ENCODE results near the gene PREX1.

Gene PREX1

DNA sequence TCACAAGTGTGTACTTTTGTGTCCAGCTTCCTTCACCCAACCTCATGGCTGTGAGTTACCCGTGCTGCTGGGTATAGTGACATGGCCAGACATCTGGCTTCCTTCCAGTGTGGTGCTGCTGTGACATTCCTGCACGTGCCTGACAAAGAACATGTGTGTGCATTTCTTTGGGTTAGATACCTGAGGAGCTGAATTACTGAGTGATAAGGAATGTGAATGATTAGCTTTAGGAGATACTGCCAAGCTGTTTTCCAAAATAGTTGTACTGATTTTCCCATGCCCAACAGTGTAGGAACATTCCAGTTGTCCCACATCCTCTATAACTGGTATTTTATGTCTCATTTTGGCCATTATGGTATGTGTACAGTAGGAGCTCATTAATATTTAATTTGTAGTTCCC is 132.5 kb downstream of the PREX1 start:
- no peak for DNase-seq

DNA sequence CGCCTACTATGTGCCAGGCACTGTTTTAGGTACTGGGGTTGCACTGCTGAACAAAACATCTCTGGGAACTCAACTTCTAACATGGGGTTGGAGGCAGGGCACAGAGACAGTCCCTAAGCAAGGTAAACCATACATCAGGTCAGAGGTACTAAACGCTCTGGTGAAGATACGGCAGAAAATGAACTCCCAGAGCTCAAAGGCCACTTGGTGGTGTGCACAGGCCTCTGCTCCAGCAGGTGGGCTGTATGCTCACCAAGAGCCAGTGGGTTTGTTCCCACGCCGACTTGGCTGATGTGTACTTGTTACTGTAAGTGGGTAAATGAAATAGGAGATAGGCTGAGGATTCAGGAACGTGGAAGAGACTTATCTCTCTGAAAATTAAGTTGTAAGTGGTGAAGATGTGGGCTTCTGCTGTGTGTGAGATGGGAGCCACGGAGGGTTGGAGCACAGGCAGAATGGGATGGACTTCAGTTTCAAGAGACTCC is 133.4 kb downstream of the PREX1 start:
- no peak for DNase-seq

DNA sequence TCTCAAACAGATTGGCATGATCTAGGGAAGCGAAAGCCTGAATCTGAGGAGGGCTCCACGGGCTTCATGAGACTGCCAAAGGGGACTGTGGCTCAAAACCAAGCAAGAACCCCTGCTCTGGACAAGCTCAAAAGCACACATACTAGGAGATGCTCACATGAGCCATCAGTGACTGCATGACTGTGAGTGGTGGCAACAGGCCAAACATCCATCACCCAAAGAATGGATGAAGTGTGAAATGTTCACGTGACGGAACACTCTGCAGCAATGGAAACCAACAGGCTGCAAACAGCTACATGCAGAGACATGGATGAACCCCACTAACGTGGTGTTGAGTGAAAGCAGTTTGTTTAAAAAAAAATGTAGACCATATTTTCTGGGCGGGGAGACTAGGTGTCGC is 136.3 kb downstream of the PREX1 start:
- no peak for DNase-seq

DNA sequence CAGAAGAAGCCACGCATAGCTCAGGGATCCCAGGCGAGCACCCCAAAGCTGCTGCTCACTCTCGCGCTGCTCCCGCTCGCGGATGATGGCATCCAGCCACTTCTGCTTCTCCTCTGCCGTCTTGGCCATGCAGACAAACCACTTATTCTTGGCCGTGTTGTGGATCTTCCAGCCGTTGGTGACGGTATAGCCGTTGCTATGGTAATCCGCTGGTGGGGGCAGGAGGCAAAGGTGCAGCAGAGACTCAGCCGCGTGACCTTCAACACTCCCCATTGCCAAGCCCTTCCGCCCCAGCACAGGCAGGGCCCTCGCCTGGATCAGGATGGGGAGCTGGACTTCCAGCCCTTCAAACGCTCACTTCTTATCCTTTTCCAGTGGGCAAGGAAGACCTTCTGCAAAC is 136.9 kb downstream of the PREX1 start:
- DNase-seq, result no peak

DNA sequence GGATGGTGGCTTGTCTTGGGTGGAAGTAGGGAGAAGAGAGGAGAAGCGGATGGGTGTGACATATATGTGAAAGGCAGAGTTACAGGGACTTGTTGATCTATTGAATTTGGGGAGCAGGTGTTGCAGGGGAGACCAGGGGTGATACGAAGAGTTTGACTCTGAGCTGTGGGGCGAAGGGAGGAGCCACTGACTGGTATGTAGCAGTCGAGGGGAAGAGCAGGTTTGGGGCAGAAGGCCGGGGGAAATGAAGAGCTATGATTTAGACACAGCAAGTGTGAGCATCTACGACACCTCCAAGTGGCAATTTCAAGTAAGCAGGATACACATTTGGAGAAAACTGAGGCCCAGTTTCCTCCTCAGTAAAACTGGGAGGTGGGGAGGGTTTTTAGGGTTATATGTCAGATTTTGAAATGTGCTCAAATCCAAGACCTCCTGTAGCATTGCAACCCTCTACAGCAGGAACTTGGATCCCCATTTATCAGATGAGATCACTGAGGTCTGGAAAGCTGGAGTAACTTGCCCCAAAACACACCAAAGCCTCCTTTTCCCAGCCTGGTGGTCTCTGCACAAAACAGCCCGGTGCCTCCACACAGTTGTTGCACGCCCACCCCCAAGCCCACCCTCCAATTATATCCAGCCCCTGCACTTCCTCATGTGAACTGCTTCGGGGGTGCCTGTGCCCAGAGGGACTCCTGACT is 137.8 kb downstream of the PREX1 start:
- no peak for DNase-seq

DNA sequence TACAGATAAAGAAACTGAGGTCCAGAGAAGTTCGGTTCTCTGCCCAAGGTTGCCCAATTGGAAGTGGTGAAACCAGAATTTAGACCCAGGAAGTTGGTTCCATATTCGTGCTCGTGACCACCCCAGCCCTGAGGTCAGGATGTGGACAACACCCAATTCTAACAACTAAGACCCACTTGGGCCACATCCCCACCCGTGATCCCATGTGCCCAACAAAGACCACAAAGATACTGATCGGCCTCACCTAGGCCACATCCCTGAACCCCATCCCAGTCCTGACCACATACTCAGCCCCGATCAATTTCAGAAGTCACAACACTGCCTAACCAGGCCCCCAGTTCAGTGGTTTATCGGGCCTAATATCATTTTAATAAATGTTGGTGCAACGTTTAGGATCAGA is 138.4 kb downstream of the PREX1 start:
- no peak for DNase-seq

DNA sequence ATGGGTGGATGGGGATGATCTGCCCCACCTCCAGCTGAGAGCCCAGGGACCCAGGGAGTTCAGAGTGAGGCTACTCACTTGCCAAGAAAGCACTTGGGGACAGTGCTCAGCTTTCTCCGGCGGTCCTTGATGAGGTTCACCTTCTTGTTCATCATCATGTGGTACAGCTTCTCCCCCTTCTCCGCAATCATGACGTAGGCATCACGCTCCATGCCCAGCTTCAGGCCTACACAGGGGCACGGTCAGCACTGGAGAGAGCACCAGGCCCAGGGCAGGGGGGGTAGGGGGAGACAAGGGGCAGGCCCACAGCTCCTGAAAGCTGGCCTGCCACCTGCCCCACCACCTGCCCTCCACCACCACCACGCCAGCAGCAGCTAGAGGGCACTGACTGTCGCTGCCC is 139.2 kb downstream of the PREX1 start:
- DNase-seq, result no peak

DNA sequence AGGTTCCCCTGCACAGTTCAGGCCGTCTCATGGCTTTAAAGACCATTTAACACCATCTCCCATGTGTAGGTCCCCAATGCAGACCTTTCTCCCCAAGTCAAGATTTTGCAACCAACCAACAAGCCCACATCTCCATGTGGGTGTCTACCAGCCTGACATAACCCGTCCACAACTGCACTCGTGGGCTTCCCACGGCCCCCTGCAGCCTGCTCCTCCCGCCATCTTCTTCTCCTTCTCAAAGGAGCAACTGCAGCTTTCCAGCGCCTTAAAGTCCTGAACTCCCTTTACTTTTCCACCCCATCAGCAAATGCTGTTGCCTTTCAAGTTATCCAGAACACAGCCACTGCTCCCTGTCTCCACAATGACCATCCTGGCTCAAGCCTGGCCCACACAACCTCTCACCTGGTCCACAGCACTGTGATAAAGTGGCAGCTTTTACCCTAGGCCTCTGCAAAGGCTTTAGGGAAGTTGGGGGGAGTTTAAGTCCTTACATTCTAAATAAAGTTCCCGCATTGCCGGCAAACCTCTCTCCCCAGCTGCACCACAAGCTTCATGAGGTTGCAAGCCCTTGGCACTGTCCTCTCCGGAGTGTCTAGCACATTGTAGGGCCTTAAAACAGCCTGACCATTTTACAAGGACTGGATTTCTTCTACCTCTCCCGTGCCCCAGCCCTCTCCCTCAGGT is 140.5 kb downstream of the PREX1 start:
- DNase-seq, result no peak

DNA sequence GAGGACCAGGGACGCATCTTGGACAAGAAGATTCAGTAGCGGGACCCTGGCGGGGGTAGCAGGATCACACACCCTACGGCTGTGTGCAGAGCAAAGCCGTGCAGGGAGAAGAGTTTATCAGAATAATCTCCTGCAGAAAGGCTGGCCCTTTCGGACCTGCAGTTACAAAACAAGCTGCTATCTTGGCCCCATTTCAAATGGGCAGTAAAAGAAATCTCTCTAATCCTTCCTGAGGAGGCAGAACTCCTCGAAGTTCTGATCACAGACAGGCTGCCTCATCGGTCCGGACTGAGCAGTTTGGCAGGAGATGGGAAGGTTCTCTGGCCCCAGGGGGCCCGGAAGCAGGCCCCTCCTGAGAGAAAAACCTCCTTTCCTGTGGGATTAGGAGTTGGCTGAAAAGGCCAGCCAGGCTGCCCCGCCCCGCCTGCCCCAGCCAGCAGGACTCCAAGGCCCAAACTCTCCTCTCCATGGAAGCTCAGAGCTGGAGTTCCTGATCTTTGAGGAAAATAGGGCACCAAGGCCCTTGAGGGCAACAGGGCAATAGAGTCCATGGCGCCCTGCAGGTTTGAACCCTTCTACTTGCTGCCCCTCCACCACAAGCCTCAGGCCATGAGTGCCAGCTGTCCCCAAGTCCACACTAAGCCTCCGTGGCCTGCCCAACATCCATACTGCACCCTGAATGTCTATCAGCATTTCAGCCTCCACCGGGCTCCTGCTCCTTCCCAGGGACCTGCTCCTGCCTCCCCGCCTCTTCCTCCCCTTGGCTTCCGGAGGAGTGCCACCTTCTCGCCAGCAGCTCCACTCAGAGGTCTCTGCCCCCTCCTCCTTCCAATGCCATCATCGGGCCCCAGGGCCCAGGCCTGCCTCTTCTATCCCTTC is 141.3 kb downstream of the PREX1 start:
- no peak for DNase-seq

DNA sequence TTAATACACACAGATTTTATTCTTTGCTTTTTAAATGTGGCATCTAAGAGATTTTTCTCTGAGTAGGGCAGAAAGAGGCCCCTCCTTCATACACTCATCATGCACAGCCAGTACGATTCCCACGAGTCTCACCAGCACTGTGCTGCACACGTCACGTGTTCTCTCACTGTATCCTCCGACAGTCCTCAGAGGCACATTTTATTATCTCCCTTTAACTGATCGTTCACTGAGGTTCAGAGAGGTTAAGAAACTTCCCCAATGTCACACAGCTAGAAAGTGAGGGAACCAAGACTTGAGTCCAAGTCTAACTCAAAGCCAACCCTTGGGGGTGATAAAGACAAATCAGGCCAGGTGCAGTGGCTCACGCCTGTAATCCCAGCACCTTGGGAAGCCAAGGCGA is 142.5 kb downstream of the PREX1 start:
- DNase-seq, result no peak

DNA sequence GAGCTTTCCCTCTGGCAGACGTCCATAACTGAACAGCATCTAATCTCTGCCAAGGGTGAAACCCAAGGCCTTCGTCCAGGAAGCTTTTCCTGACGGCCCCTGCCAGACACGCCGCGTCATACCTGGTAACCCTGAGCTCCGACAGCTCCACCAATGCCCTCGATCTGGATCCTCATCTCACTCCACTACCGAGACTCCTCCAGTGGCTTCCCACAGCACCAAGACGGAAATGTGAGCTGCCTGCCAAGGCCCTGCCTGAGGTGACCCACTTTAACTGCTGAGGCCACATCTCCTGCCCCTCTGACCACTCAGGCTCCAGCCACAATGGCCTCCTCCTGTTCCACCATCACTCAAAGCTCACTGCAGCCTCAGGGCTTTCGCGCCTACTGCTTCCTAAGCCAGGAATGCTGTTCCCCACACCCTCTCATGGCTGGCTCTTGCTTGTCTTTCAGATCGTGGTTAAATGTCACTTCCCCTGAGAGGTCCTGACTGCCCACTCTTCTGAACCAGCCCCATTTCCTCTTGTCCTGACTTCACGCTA is 143.2 kb downstream of the PREX1 start:
- no peak for DNase-seq

DNA sequence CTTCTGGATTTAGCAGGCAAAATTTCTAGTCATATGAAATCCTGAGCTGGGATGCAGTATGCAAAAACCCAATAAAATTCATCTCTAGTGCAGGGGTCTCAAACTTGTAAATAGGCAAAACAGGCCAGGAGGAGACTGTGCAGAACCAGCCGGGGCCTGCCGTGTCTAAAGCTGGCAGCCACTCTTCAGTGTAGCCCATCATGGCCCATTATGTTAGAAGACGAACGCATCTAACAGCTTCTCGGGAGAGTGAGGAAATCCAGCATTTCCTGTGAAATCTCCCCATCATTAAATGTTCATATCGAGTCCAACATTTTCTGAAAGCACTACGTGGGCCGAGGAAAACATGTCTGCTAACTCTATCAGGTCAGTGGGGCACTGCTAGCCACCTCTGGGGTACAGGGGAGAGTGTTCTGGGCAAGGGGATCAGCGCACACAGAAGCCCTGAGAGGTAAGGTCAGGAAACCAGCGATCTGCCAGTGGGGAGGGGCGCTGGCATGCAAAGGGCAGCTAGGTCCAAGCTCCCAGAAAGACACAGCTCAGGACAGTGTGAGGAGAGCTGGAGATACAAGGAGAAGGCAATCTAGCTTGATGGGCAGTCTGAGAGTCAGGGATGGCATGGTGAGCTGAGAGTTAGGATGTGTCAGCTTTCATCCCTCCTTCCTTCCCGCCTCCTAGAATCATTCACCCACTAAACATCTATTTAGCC is 144.2 kb downstream of the PREX1 start:
- no peak for DNase-seq

DNA sequence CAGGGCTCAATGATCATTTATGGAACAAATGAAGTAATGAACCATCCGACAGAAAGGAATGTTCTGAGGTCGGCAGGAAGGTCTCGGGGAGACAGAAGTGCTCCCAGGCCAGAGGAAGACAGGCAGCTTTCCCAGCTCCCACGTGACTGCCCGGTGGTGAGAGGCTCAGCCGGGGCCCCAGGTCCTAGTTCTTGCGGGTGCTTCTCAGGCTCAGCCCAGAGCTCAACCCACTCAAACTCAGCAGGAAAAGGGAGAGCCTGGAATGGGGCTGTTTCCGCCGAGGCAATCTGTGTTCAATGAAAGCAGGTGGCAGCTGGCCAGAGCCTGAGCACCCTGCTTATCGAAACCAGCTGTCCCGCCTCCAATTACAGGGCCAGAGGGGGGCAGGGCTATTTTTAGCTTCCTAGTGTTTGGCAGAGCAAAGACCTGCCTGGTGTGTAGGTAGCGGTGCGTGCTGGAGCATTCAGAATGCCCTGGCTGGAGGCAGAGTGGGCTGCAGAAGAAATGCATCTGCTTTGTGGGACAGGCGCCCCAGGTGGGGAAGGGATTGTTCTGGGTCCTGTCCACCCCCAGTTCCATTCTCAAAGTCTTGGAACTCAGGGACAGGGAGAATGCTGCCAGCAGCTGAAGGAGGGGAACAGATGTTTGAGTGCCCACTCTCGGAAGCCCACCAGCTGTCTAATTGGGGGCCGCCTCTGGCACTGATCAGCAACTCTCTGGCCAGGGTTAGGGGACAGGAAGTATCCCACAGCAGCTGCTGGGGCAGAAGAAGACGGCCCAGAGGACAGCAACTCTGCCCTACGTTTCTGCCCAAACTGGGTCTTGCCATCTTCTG is 145.1 kb downstream of the PREX1 start:
- DNase-seq, result no peak

DNA sequence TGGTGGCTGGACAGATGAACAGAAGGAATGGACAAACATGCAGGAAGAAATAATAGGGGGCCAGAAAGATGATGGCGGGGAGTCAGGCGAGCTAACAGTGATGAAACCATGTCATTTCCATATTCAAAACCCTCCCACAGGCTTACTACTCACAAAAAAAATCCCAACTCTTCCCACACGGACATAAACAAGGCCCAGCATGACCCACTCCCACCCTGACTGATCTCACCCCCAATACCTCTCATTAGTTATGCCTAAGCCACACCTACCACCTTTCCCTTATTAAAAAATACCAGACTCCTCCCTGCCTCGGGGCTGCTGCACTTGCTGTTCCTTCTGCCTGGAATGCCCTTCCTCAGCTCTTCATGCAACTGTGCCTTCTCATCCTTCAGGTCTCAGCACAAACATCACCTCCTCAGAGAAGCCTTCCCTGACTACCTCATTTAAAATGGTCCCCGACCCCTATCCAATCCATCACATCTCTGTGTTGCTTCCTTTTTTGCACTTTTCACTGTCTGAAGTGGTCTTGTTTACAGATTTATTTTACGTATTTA is 145.8 kb downstream of the PREX1 start:
- DNase-seq, result no peak

DNA sequence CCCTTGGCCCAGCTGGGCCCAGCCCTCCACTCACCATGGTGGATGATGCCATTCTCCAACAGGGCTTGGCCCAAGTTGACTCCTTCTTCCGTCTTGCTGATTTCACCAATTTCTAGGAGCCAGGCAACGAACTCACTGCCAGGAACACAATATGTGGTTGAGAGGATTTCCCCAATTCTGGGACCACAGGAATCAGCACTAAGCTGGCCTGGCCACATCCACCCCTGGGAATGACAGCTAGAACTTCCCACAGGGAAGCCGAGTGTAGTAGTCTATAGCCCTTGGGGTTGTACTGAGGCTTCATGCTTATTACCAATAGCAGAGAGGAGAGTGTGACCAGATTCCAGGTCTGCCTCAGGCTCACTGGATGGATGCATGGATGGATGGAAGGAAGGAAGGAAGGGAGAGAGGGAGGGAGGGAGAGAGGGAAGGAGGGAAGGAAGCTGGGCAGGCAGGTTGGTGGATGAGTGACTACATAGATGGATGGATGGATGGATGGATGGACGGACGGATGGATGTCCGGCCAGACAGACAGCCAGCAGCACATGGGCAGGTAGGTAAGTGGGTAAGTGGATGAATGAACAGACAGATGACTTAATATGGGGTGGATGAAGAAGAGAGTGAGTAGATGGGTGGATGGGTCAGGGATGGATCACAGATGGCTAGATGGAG is 146.5 kb downstream of the PREX1 start:
- no peak for DNase-seq

DNA sequence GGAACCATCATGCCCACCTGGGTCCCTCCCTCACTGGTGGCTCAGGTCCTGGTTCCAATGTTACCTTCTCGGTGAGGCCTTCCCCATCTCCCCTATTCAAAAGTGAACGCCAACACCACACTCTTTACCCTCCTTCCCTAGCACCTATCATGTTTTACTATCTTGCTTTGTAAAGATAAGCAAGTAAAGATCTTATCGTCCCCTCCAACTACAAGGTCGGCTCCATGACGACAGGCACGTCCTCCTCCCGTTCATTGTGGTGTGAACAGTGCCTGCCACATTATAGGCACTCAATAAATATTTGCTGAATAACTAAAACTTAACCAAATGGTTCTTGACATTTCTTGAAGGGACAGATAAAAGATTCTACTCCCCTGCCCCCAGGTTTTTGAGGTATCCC is 147.1 kb downstream of the PREX1 start:
- no peak for DNase-seq

DNA sequence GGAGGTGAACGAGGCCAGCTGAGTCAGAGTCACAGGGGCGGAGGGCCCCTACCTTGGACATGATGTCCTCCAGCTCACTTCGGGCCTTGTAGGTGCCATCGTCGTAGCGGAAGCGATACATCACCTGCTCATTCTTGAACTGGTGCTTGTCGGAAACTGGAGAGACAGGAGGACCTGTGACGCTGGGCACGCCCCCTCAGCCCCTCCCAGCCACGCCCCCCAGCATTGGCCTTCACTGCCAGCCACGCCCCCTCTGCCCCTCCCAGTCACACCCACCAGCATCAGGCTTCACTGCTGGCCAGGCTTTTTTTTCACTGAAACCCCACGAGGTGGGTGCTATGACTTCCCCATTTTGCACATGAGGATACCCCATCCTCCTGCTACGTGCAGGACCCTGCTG is 148.2 kb downstream of the PREX1 start:
- DNase-seq, result no peak

DNA sequence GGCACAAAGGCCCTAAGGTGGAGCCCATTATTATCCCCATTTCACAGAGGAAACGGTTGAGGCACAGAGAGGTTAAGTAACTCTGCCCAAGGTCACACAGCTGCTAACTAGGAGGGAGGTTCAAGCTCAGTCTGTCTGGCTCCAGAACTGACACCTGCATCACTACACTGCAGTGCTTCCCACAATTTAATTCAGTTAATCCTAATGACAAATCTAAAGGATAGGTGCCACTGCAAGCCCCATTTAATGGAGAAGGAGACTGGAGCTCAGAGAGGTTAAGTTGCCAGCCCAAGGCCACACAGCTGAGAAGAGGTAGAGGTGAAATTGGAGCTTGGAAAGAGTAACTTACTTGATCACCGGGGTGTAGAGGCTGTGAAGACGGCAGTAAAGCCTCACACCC is 148.8 kb downstream of the PREX1 start:
- no peak for DNase-seq

DNA sequence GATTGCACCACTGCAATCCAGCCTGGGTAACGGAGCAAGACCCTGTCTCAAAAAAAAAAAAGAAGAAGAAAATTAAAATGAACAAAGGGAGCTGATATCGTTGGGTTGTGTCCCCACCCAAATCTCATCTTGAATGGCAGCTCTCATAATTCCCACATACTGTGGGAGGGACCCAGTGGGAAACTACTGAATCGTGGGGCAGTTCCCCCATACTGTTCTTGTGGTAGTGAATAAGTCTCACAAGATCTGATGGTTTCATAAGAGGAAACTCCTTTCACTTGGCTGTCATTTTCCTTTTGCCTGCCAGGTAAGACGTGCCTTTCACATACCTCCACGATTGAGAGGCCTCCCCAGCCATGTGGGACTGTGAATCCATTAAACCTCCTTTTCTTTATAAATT is 149.4 kb downstream of the PREX1 start:
- DNase-seq, result no peak

DNA sequence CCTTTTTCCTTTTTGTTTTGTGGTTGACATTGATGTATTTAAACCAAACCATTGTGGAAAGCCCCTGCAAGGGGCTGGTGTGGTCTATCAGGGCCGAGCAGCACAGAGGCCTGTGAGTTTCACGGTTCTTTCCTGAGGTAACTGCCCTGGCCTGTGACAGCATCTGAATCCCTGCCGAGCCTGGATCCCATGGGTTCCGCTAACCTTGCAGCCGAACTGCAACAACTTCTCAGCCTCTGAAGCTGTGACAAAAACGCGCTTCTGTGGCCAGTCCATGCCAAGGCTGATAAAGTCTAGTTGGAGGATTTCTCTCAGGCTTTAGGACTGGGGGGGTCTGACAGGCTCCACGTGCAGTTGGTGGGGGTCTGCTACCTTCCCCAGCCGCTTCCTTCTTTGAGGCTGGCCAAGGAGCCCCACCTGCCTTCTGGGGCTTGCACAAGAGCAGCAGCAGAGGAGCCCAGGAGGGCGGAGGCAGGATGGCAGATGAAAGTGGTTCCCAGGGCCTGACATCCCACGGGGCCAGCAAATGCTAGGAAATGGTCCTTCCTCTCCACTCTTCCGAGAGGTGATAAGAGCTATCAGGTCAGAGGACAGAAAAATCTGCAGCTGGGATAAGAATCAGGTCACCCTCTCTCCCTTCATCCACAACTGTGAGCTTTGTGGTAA is 150.9 kb downstream of the PREX1 start:
- no peak for DNase-seq

Data from stimulated activated CD4-positive, alpha-beta T cell treated with anti-CD3 and anti-CD28 coated beads, Interleukin-2, amount 100 ng/mL, for 48 hours (primary cell).